ENCODE data around the gene SYT7. TPM values are rescaled to one million over a fixed set of nuclear protein-coding genes. Genes with fewer than 3 reads are reported as not detected.

SYT7 gene
- total and polyA plus RNA-seq, 2 of the 8 experiments (the other 6 are each of a cell fraction or from before 2014, with no cell fraction given) = 9.6 to 10.5 TPM

DNA sequence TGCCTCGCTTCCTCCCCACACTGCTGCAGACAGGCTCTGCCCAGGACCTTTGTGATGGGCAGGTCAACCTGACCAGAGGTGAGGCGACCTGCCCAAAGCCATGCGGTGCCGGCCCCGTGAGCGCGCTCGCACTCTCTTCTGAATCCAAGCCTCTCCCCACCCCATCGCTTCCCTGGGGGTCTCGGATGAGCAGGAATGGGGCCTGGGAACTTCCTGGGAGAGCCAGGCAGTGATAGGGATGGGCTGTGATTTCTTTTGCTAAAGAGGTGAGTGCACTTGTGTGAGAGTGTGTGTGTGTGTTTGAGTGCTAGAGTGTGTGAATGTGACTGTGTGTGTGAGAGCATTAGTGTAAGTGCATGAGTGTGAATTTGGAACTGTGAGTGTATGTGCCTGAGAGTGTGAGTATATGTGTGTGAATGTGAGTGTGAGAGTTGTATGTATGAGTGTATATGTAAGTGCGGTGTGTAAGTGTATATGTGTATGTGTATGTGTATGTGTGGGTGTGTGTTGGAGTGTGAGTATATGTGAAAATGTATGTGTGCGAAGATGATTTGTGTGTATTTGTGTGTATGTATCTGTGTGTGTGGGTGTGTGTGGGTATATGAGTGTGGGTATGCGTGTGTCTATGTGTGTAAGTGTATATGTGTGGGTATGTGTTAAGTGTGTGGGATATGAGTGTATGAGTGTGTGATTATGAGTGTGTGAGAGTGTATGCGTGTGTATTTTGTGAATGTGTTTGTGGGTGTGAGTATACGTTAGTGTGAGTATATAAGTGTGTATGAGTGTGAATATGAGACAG is 84.1 kb downstream of the SYT7 start (continued):
- no peak for TF ChIP-seq SIX5 (IDR thresholded peaks at IDR 0.05; ENCODE audit: low read depth, low read length)

Measured in H1 (cell line).